GM23338 (cell line): ENCODE results near the gene CRKL. TPM values are rescaled to one million over a fixed set of nuclear protein-coding genes. Genes with fewer than 3 reads are reported as not detected.

Source experiments
- ATAC-seq: fragments of 200-7000 bp; cut with Tn5 transposase; 3 replicates; pipeline ENCODE4 v1.9.1; 2020
- DNase-seq: peaks from one replicate; pipeline ENCODE4 v3.0.0-alpha.2; 2015; ENCODE audit warnings: low spot score
- H2AFZ ChIP-seq: fragments of 200-600 bp; sonication (generic); 2 replicates; pipeline ENCODE4 v1.8.0; 2016; ENCODE audit warnings: antibody characterized with exemption, mild to moderate bottlenecking, moderate library complexity
- H3F3A ChIP-seq: fragments of 200-600 bp; sonication (generic); replicated peaks from 2 replicates; pipeline ENCODE4 v1.8.0; 2017; ENCODE audit warnings: antibody characterized with exemption, mixed run types, low read depth
- H3K27ac ChIP-seq: fragments of 200-600 bp; sonication (generic); 2 replicates; pipeline ENCODE4 v1.6.1; 2016; ENCODE audit warnings: low read depth
- H3K27me3 ChIP-seq: fragments of 200-600 bp; sonication (generic); 2 replicates; pipeline ENCODE4 v1.8.0; 2016; ENCODE audit warnings: mild to moderate bottlenecking, mixed run types, moderate library complexity; ENCODE audit not compliant: insufficient read depth
- H3K36me3 ChIP-seq: fragments of 200-600 bp; sonication (generic); 2 replicates; pipeline ENCODE4 v1.8.0; 2016; ENCODE audit warnings: mild to moderate bottlenecking; ENCODE audit not compliant: insufficient read depth
- H3K4me1 ChIP-seq: fragments of 200-600 bp; sonication (generic); 2 replicates; pipeline ENCODE4 v1.8.0; 2016; ENCODE audit warnings: mild to moderate bottlenecking, moderate library complexity; ENCODE audit not compliant: insufficient read depth
- H3K4me2 ChIP-seq: fragments of 200-600 bp; sonication (generic); 2 replicates; pipeline ENCODE4 v1.7.1; 2017; ENCODE audit warnings: mixed run types
- H3K4me3 ChIP-seq: fragments of 200-600 bp; sonication (generic); 2 replicates; pipeline ENCODE4 v1.6.1; 2016; ENCODE audit warnings: mixed run types
- H3K79me2 ChIP-seq: fragments of 200-600 bp; sonication (generic); replicated peaks from 2 replicates; pipeline ENCODE4 v1.8.0; 2017; ENCODE audit warnings: mild to moderate bottlenecking; ENCODE audit not compliant: insufficient read depth
- H3K9me2 ChIP-seq: fragments of 200-600 bp; sonication (generic); 2 replicates; pipeline ENCODE4 v1.8.0; 2017; ENCODE audit not compliant: insufficient read depth
- H4K20me1 ChIP-seq: fragments of 200-600 bp; sonication (generic); replicated peaks from 2 replicates; pipeline ENCODE4 v1.8.0; 2017; ENCODE audit warnings: mild to moderate bottlenecking; ENCODE audit not compliant: insufficient read depth
- H3K27ac Mint-ChIP-seq: 2 replicates; pipeline ENCODE4 v1.8.0; 2020; ENCODE audit warnings: inconsistent platforms, mild to moderate bottlenecking, moderate library complexity, mixed read lengths
- H3K27me3 Mint-ChIP-seq: 3 replicates; pipeline ENCODE4 v1.8.0; 2022; ENCODE audit warnings: low read depth, mild to moderate bottlenecking, moderate library complexity, mixed read lengths, inconsistent platforms; ENCODE audit not compliant: insufficient read depth, poor library complexity
- H3K36me3 Mint-ChIP-seq: 3 replicates; pipeline ENCODE4 v1.8.0; 2021; ENCODE audit warnings: low read depth, mild to moderate bottlenecking, inconsistent platforms, moderate library complexity, mixed read lengths
- H3K4me1 Mint-ChIP-seq: 3 replicates; pipeline ENCODE4 v1.8.0; 2020; ENCODE audit warnings: mild to moderate bottlenecking, inconsistent platforms, mixed read lengths
- H3K4me3 Mint-ChIP-seq: 3 replicates; pipeline ENCODE4 v1.8.0; 2021; ENCODE audit warnings: moderate library complexity, mild to moderate bottlenecking, inconsistent platforms, mixed read lengths
- H3K9me3 Mint-ChIP-seq: 3 replicates; pipeline ENCODE4 v1.8.0; 2020; ENCODE audit warnings: moderate library complexity, mild to moderate bottlenecking, inconsistent platforms, mixed read lengths
- CREB1 ChIP-seq: fragments of 250-450 bp; sonication (Bioruptor Pico); IDR thresholded peaks from 2 replicates; pipeline ENCODE4 v1.5.0; 2020; ENCODE audit warnings: low read depth, mild to moderate bottlenecking, moderate library complexity
- CTCF ChIP-seq, 2 experiments: fragments of 200-600 bp in 1 of 2; sonication (generic) in 1 of 2; conservative IDR thresholded peaks; 2 replicates each; pipeline versions ENCODE4 v1.5.1 to v1.6.1; 2016 to 2017; ENCODE audit warnings: antibody characterized with exemption in 2 of 2, low read depth in 2 of 2, mild to moderate bottlenecking in 2 of 2, moderate library complexity in 1 of 2
- ETS1 ChIP-seq: IDR thresholded peaks from 2 replicates; pipeline ENCODE4 v1.6.1; 2016; ENCODE audit warnings: antibody characterized with exemption
- EZH2 ChIP-seq: fragments of 200-600 bp; sonication (generic); IDR thresholded peaks from one replicate; pipeline ENCODE4 v1.8.0; 2017; ENCODE audit warnings: antibody characterized with exemption, mild to moderate bottlenecking, low read depth; ENCODE audit not compliant: unreplicated experiment
- JUNB ChIP-seq: IDR thresholded peaks from one replicate; pipeline ENCODE4 v1.6.1; 2016; ENCODE audit warnings: antibody characterized with exemption; ENCODE audit not compliant: unreplicated experiment
- POLR2AphosphoS5 ChIP-seq: IDR thresholded peaks from 2 replicates; pipeline ENCODE4 v1.6.1; 2016; ENCODE audit warnings: antibody characterized with exemption, low read depth
- STAT1 ChIP-seq: IDR thresholded peaks from one replicate; pipeline ENCODE4 v1.6.1; 2016; ENCODE audit warnings: antibody characterized with exemption; ENCODE audit not compliant: unreplicated experiment
- ZNF114 ChIP-seq: fragments of 250-450 bp; sonication (Bioruptor Pico); IDR thresholded peaks from 2 replicates; pipeline ENCODE4 v1.5.0; 2020; ENCODE audit warnings: mild to moderate bottlenecking, moderate library complexity
- polyA plus RNA-seq: library from polyadenylated mRNA; unstranded; fragments of >200 nt; fragmentation: Nextera tagmentation; extraction: Ambion mirVana; gene quantifications from 2 replicates; pipeline ENCODE4 v1.2.1, GENCODE V29; 2016
- total RNA-seq: library from RNA; depleted of rRNA; stranded (reverse); fragments of >200 nt; shearing (Covaris generic); gene quantifications from 2 replicates; pipeline ENCODE4 v1.2.3, GENCODE V29; 2014
- TF ChIP-seq, protein P1 (sequence below): fragments of 250-450 bp; sonication (Bioruptor Pico); IDR thresholded peaks from 2 replicates; pipeline ENCODE4 v1.5.0; 2020; ENCODE audit warnings: mild to moderate bottlenecking, moderate library complexity
- TF ChIP-seq, protein P2 (sequence below): IDR thresholded peaks from one replicate; pipeline ENCODE4 v1.6.1; 2018; ENCODE audit warnings: antibody characterized with exemption; ENCODE audit not compliant: unreplicated experiment

Gene CRKL
- total and polyA plus RNA-seq, 2 experiments from 2014 or later = 39.5 to 104 TPM

GRCh38 chr22:20869234-20869633 lies 48.0 kb upstream of the CRKL start:
- ATAC-seq (no peak), DNase-seq (no peak)
- H3K9me3 Mint-ChIP-seq = no peaks in the 10 kb centered on the region
- Histone ChIP-seq H3K79me2 (no peaks in the 10 kb centered on the region), H4K20me1 (no peaks in the 10 kb centered on the region), H3K27ac (no peak overlapping the region), H3K27me3 (no peaks in the 10 kb centered on the region), H2AFZ (no peak overlapping the region), H3K9me2 (no peaks in the 10 kb centered on the region), H3K36me3 (no peaks in the 10 kb centered on the region), H3K4me3 (no peak overlapping the region), H3K4me2 (no peak overlapping the region), H3F3A (no peaks in the 10 kb centered on the region), H3K4me1 (no peaks in the 10 kb centered on the region)
- H3K27ac Mint-ChIP-seq = no peak overlapping the region
- peaks cover 4% of the 10 kb centered on the region for H3K36me3 Mint-ChIP-seq
- H3K4me3 Mint-ChIP-seq = no peak overlapping the region
- H3K4me1 Mint-ChIP-seq = peaks cover 4% of the 10 kb centered on the region; the same call in 1 of the 3 replicates
- peaks cover 6% of the 10 kb centered on the region for H3K27me3 Mint-ChIP-seq
- TF ChIP-seq ZNF114 (CRISPR knock-in tag) (no peak), STAT1 (no peak), POLR2AphosphoS5 (no peak), CREB1 (CRISPR knock-in tag) (no peak), ETS1 (no peak), JUNB (no peak), EZH2 (no peak), CTCF (conservative IDR thresholded peaks at IDR 0.05; ENCODE audit: low read depth in 2 of 2) (no peak)
- TF ChIP-seq, protein P1, sequence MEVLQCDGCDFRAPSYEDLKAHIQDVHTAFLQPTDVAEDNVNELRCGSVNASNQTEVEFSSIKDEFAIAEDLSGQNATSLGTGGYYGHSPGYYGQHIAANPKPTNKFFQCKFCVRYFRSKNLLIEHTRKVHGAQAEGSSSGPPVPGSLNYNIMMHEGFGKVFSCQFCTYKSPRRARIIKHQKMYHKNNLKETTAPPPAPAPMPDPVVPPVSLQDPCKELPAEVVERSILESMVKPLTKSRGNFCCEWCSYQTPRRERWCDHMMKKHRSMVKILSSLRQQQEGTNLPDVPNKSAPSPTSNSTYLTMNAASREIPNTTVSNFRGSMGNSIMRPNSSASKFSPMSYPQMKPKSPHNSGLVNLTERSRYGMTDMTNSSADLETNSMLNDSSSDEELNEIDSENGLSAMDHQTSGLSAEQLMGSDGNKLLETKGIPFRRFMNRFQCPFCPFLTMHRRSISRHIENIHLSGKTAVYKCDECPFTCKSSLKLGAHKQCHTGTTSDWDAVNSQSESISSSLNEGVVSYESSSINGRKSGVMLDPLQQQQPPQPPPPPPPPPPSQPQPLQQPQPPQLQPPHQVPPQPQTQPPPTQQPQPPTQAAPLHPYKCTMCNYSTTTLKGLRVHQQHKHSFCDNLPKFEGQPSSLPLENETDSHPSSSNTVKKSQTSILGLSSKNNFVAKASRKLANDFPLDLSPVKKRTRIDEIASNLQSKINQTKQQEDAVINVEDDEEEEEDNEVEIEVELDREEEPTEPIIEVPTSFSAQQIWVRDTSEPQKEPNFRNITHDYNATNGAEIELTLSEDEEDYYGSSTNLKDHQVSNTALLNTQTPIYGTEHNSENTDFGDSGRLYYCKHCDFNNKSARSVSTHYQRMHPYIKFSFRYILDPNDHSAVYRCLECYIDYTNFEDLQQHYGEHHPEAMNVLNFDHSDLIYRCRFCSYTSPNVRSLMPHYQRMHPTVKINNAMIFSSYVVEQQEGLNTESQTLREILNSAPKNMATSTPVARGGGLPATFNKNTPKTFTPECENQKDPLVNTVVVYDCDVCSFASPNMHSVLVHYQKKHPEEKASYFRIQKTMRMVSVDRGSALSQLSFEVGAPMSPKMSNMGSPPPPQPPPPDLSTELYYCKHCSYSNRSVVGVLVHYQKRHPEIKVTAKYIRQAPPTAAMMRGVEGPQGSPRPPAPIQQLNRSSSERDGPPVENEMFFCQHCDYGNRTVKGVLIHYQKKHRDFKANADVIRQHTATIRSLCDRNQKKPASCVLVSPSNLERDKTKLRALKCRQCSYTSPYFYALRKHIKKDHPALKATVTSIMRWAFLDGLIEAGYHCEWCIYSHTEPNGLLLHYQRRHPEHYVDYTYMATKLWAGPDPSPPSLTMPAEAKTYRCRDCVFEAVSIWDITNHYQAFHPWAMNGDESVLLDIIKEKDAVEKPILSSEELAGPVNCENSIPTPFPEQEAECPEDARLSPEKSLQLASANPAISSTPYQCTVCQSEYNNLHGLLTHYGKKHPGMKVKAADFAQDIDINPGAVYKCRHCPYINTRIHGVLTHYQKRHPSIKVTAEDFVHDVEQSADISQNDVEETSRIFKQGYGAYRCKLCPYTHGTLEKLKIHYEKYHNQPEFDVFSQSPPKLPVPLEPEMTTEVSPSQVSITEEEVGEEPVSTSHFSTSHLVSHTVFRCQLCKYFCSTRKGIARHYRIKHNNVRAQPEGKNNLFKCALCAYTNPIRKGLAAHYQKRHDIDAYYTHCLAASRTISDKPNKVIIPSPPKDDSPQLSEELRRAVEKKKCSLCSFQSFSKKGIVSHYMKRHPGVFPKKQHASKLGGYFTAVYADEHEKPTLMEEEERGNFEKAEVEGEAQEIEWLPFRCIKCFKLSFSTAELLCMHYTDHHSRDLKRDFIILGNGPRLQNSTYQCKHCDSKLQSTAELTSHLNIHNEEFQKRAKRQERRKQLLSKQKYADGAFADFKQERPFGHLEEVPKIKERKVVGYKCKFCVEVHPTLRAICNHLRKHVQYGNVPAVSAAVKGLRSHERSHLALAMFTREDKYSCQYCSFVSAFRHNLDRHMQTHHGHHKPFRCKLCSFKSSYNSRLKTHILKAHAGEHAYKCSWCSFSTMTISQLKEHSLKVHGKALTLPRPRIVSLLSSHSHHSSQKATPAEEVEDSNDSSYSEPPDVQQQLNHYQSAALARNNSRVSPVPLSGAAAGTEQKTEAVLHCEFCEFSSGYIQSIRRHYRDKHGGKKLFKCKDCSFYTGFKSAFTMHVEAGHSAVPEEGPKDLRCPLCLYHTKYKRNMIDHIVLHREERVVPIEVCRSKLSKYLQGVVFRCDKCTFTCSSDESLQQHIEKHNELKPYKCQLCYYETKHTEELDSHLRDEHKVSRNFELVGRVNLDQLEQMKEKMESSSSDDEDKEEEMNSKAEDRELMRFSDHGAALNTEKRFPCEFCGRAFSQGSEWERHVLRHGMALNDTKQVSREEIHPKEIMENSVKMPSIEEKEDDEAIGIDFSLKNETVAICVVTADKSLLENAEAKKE (CRISPR knock-in tag) = no peak
- TF ChIP-seq, protein P2, sequence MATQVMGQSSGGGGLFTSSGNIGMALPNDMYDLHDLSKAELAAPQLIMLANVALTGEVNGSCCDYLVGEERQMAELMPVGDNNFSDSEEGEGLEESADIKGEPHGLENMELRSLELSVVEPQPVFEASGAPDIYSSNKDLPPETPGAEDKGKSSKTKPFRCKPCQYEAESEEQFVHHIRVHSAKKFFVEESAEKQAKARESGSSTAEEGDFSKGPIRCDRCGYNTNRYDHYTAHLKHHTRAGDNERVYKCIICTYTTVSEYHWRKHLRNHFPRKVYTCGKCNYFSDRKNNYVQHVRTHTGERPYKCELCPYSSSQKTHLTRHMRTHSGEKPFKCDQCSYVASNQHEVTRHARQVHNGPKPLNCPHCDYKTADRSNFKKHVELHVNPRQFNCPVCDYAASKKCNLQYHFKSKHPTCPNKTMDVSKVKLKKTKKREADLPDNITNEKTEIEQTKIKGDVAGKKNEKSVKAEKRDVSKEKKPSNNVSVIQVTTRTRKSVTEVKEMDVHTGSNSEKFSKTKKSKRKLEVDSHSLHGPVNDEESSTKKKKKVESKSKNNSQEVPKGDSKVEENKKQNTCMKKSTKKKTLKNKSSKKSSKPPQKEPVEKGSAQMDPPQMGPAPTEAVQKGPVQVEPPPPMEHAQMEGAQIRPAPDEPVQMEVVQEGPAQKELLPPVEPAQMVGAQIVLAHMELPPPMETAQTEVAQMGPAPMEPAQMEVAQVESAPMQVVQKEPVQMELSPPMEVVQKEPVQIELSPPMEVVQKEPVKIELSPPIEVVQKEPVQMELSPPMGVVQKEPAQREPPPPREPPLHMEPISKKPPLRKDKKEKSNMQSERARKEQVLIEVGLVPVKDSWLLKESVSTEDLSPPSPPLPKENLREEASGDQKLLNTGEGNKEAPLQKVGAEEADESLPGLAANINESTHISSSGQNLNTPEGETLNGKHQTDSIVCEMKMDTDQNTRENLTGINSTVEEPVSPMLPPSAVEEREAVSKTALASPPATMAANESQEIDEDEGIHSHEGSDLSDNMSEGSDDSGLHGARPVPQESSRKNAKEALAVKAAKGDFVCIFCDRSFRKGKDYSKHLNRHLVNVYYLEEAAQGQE = no peak
